GM12878 (cell line): ENCODE measurements around the gene BANP. TPM values are rescaled to one million over a fixed set of nuclear protein-coding genes. Genes with fewer than 3 reads are reported as not detected.
"Not testable (repeated sequence)": the region's sequence is repeated elsewhere in the genome, so short reads cannot be mapped to it uniquely, and the experiment has no call there.

Source experiments
- ATAC-seq: fragments of 200-7000 bp; cut with Tn5 transposase; 3 replicates; pipeline ENCODE4 v1.9.1; 2020; ENCODE audit warnings: mild to moderate bottlenecking, moderate library complexity
- BruUV-seq: library from RNA; stranded (reverse); fragments of 400-500 nt; replicated peaks from 2 replicates; lab custom pipeline; 2021; lab: Mats Ljungman, UMichigan
- CTCF ChIA-PET: fragments of 300-600 bp; sonication (Branson Sonifier 250); formaldehyde crosslinking; extraction: SDS; loops from one replicate; lab custom pipeline; 2021; ENCODE audit warnings: inconsistent platforms; lab: Yijun Ruan, JAX
- POLR2A ChIA-PET: fragments of 350-600 bp; formaldehyde crosslinking; extraction: SDS; loops from one replicate; lab custom pipeline; 2021; ENCODE audit warnings: inconsistent platforms; lab: Charles Lee
- RAD21 ChIA-PET: fragments of 300-600 bp; sonication (Branson Sonifier 250); formaldehyde crosslinking; loops from one replicate; lab custom pipeline; 2023; ENCODE audit warnings: antibody characterized with exemption; ENCODE audit not compliant: unreplicated experiment; lab: Charles Lee
- SMC1A ChIA-PET: fragments of 300-600 bp; sonication (Branson Sonifier 250); formaldehyde crosslinking; loops from one replicate; lab custom pipeline; 2023; ENCODE audit not compliant: unreplicated experiment, uncharacterized antibody; lab: Charles Lee
- DNase-seq: peaks from one replicate; pipeline ENCODE4 v3.0.0-alpha.2; 2011; ENCODE audit warnings: low read depth, low spot score
- FAIRE-seq: peaks from 3 replicates; lab custom pipeline; 2011; peaks lifted over from hg19 to GRCh38; lab: Jason Lieb, UNC
- H2AFZ ChIP-seq: 2 replicates; pipeline ENCODE4 v1.6.0; 2011; ENCODE audit warnings: low read depth, low read length, control low read depth; ENCODE audit not compliant: control insufficient read depth
- H3K27ac ChIP-seq: 2 replicates; pipeline ENCODE4 v1.5.1; 2011; ENCODE audit warnings: control low read depth; ENCODE audit not compliant: control insufficient read depth, insufficient read depth
- H3K27me3 ChIP-seq, 2 experiments: replicated peaks in 1 of 2; 2 replicates each; pipeline versions ENCODE4 v1.6.0 to v1.6.1; 2011; ENCODE audit warnings: low read length in 1 of 2; ENCODE audit not compliant: control insufficient read depth in 2 of 2, insufficient read depth in 2 of 2
- H3K36me3 ChIP-seq, 2 experiments: 2 replicates each; pipeline ENCODE4 v1.5.1; 2011; ENCODE audit warnings: low read length in 1 of 2; ENCODE audit not compliant: control insufficient read depth in 2 of 2, insufficient read depth in 2 of 2
- H3K4me1 ChIP-seq: 2 replicates; pipeline ENCODE4 v1.6.1; 2011; ENCODE audit warnings: mild to moderate bottlenecking, low read length, moderate library complexity, mixed read lengths; ENCODE audit not compliant: control insufficient read depth, insufficient read depth
- H3K4me2 ChIP-seq: 2 replicates; pipeline ENCODE4 v1.6.0; 2011; ENCODE audit warnings: control low read depth; ENCODE audit not compliant: control insufficient read depth, insufficient read depth
- H3K4me3 ChIP-seq: fragments of 200-600 bp; sonication (generic); 2 replicates; pipeline ENCODE4 v1.5.1; 2016
- H3K79me2 ChIP-seq: 2 replicates; pipeline ENCODE4 v1.6.0; 2011; ENCODE audit warnings: low read length; ENCODE audit not compliant: control insufficient read depth, insufficient read depth
- H3K9ac ChIP-seq: 2 replicates; pipeline ENCODE4 v1.8.0; 2011; ENCODE audit warnings: low read length, control low read depth, mixed read lengths; ENCODE audit not compliant: control insufficient read depth, insufficient read depth
- H3K9me3 ChIP-seq: replicated peaks from 3 replicates; pipeline ENCODE4 v1.5.1; 2011; ENCODE audit warnings: mild to moderate bottlenecking, low read length; ENCODE audit not compliant: control insufficient read depth, insufficient read depth
- H4K20me1 ChIP-seq: 2 replicates; pipeline ENCODE4 v1.6.0; 2011; ENCODE audit not compliant: control insufficient read depth, insufficient read depth
- BACH1 ChIP-seq: fragments of 450-650 bp; IDR thresholded peaks from 2 replicates; pipeline ENCODE4 v1.6.1; 2017; ENCODE audit warnings: mild to moderate bottlenecking, borderline replicate concordance
- BCLAF1 ChIP-seq: fragments of 450-650 bp; IDR thresholded peaks from 2 replicates; pipeline ENCODE4 v1.6.1; 2017; ENCODE audit warnings: antibody characterized with exemption, mild to moderate bottlenecking, moderate library complexity
- CHD4 ChIP-seq: fragments of 200-600 bp; sonication (generic); IDR thresholded peaks from 2 replicates; pipeline ENCODE4 v1.6.1; 2016; ENCODE audit warnings: mild to moderate bottlenecking
- MLLT1 ChIP-seq: fragments of 450-650 bp; IDR thresholded peaks from 2 replicates; pipeline ENCODE4 v1.6.1; 2016; ENCODE audit warnings: mild to moderate bottlenecking
- PAX5 ChIP-seq: IDR thresholded peaks from 2 replicates; pipeline ENCODE4 v1.6.1; 2011; ENCODE audit warnings: low read depth, low read length, borderline replicate concordance
- WGBS: methylation state at CpG from one replicate; pipeline ENCODE4 v1.1.6; 2016; ENCODE audit warnings: low lambda C conversion rate; ENCODE audit not compliant: insufficient replicate concordance, insufficient coverage; ENCODE audit errors: missing lambda C conversion rate; 5-methylcytosine and 5-hydroxymethylcytosine counted together
- in situ Hi-C: fragments of 300-500 bp; cut with MboI; formaldehyde crosslinking; loops from 9 replicates; pipeline ENCODE4 v1.14.3; 2018; ENCODE audit warnings: mixed read lengths
- intact Hi-C: fragments of 100-400 bp; cut with micrococcal nuclease; formaldehyde crosslinking; loops from one replicate; pipeline ENCODE4 v1.14.2; 2022; ENCODE audit not compliant: unreplicated experiment
- polyA plus RNA-seq, 11 experiments: library from polyadenylated mRNA; depleted of rRNA in 4 of 11; unstranded in 6 of 11; stranded (reverse) in 5 of 11; fragments of >200 nt; fragmentation: Nextera tagmentation in 4 of 11; fragmentation: Illumina TruSeq in 1 of 11; extraction: Ambion mirVana in 4 of 11; extraction: Trizol in 1 of 11; gene quantifications; 1 replicate in 1 of 11; 2 replicates in 10 of 11; pipeline versions ENCODE4 v1.2.1 to v1.2.3, GENCODE V29; 2011 to 2016; ENCODE audit warnings: inconsistent platforms in 2 of 11, missing spikeins in 2 of 11, low read depth in 1 of 11
- total RNA-seq, 4 experiments: library from RNA; depleted of rRNA in 3 of 4; stranded (reverse); fragments of >200 nt in 3 of 4; fragmentation: Illumina TruSeq in 1 of 4; extraction: Trizol in 1 of 4; gene quantifications; 2 replicates each; pipeline versions ENCODE4 v1.2.1 to v1.2.3, GENCODE V29; 2013 to 2021

BANP gene
- total and polyA plus RNA-seq, 10 of the 15 experiments (the other 5 are each of a cell fraction or from before 2014, with no cell fraction given): 3.9 to 21.9 (median 12.2) TPM

GRCh38 chr16:88113545-88114045, 162.4 kb downstream of the BANP start:
- TF ChIP-seq CHD4 (no peak), PAX5 (no peak), BCLAF1 (no peak), BACH1 (no peak), MLLT1 (no peak)
- Histone ChIP-seq H3K9me3 (no peaks in the 10 kb centered on the region), H3K36me3 (no peaks in the 10 kb centered on the region), H3K4me3 (no peak overlapping the region), H3K27ac (no peak overlapping the region), H3K4me1 (no peaks in the 10 kb centered on the region), H4K20me1 (no peaks in the 10 kb centered on the region), H3K27me3 (no peaks in the 10 kb centered on the region), H3K79me2 (no peaks in the 10 kb centered on the region), H2AFZ (no peak overlapping the region), H3K4me2 (no peak overlapping the region), H3K9ac (no peak overlapping the region)
- CTCF ChIA-PET: interaction anchor here (0.6 kb wide), 1 partner anchor 48 kb away, joined by 3 read pairs; no protein-coding TSS in a partner anchor
- FAIRE-seq (no peak), ATAC-seq (no peak), DNase-seq (no peak)
- intact Hi-C loops (no loop called here), in situ Hi-C loops (no loop called here)
- POLR2A ChIA-PET: no interaction called here
- SMC1A ChIA-PET: no interaction called here
- RAD21 ChIA-PET: no interaction called here
- no TSS peak for BruUV-seq
- 49% methylated on average over 20 of the region's 20 CpGs for WGBS

DNA sequence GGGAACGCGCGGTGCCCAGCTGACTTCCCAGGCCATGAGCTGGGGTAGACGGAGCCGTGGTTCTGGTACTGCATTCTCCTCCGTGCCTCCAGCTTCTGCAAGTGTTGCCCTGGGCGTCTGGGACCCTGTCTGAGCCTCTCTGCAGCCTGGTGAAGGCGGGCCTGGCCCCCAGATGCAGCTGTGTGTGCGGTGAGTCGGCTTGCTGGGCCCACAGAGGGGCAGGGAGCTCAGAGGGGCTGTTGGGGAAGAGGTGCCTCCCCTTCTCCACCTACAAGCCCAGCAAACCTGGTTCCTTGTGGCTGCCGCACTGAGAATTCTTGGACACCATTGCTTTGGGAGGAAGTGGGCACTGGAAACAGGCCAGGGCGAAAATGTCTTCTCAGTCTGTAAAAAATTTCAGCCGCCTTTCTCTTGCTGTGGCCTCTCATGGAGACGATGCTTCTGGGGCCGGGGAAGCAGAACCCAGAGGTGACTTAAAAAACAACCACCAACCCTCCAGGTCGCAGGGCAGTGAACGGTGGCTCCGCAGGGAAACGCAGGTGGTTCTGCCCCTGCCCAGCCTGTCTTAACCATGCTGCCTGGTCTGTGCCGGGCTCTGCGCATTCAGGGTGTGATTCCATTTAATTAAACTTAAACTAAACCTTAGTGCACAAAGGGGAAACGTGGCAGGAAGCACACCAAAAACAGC, 163.5 kb downstream of the BANP start:
- WGBS: 21% methylated on average over 19 of the region's 22 CpGs
- not testable (repeated sequence) for ATAC-seq, FAIRE-seq

More for the DNA sequence above, 163.5 kb downstream of the BANP start:
- H3K9ac ChIP-seq, CTCF ChIA-PET, in situ Hi-C loops, H3K4me1 ChIP-seq, H3K4me2 ChIP-seq, H3K27me3 ChIP-seq, H3K36me3 ChIP-seq, H3K27ac ChIP-seq, SMC1A ChIA-PET, H3K4me3 ChIP-seq, H2AFZ ChIP-seq, H3K9me3 ChIP-seq, POLR2A ChIA-PET, H3K79me2 ChIP-seq, intact Hi-C loops, DNase-seq, BruUV-seq, H4K20me1 ChIP-seq, RAD21 ChIA-PET: not testable (repeated sequence)
